Measurements from ENCODE around the gene ARID5B.

ARID5B gene

GRCh38 chr10:61901829-61902444, 438 bp downstream of the ARID5B start:
- H3K4me1 ChIP-seq (ENCODE audit: insufficient read depth, low read length) = peaks cover 26% of the 10 kb centered on the region
- H3K27ac ChIP-seq (ENCODE audit: low read depth, low read length) = peak overlapping the region; percentile 97
- no peaks in the 10 kb centered on the region for H3K27me3 ChIP-seq (ENCODE audit: control insufficient read depth in 1 of 2, insufficient read depth in 2 of 2, low read length in 2 of 2)
- H3K9me3 ChIP-seq (ENCODE audit: low read length) = no peaks in the 10 kb centered on the region
- H3K36me3 ChIP-seq (ENCODE audit: insufficient read depth, low read length) = no peaks in the 10 kb centered on the region
- H3K9ac ChIP-seq (ENCODE audit: low read length) = peak overlapping the region; percentile 79
- H3K4me3 ChIP-seq (ENCODE audit: low read depth in 1 of 2, low read length in 2 of 2) = peak overlapping the region; percentile 72 to 96

- Histone ChIP-seq H3K27me3 (ENCODE audit: control insufficient read depth in 1 of 2, insufficient read depth in 2 of 2, low read length in 2 of 2) (no peaks in the 10 kb centered on the region), H3K36me3 (ENCODE audit: insufficient read depth, low read length) (no peaks in the 10 kb centered on the region), H3K4me1 (ENCODE audit: insufficient read depth, low read length) (peaks cover 25% of the 10 kb centered on the region), H3K4me3 (ENCODE audit: low read depth in 1 of 2, low read length in 2 of 2) (peak overlapping the region; percentile 72 to 96), H3K9me3 (ENCODE audit: low read length) (no peaks in the 10 kb centered on the region), H3K9ac (ENCODE audit: low read length) (peak overlapping the region; percentile 79), H3K27ac (ENCODE audit: low read depth, low read length) (peak overlapping the region; percentile 97)
Observed at GRCh38 chr10:61902445-61903220, 1.1 kb downstream of the ARID5B start.

GRCh38 chr10:61903221-61903927, 1.9 kb downstream of the ARID5B start:
- no peaks in the 10 kb centered on the region for H3K27me3 ChIP-seq (ENCODE audit: control insufficient read depth in 1 of 2, insufficient read depth in 2 of 2, low read length in 2 of 2)
- H3K27ac ChIP-seq (ENCODE audit: low read depth, low read length) = peak overlapping the region; percentile 97
- H3K9ac ChIP-seq (ENCODE audit: low read length) = peak overlapping the region; percentile 97
- H3K4me1 ChIP-seq (ENCODE audit: insufficient read depth, low read length) = peaks cover 18% of the 10 kb centered on the region
- H3K4me3 ChIP-seq (ENCODE audit: low read depth in 1 of 2, low read length in 2 of 2) = peak overlapping the region; percentile 72 to 96
- H3K36me3 ChIP-seq (ENCODE audit: insufficient read depth, low read length) = no peaks in the 10 kb centered on the region
- no peaks in the 10 kb centered on the region for H3K9me3 ChIP-seq (ENCODE audit: low read length)

- Histone ChIP-seq H3K9me3 (ENCODE audit: low read length) (no peaks in the 10 kb centered on the region), H3K4me1 (ENCODE audit: insufficient read depth, low read length) (peaks cover 12% of the 10 kb centered on the region), H3K4me3 (ENCODE audit: low read depth in 1 of 2, low read length in 2 of 2) (peak overlapping the region; percentile 8 to 96), H3K36me3 (ENCODE audit: insufficient read depth, low read length) (no peaks in the 10 kb centered on the region), H3K27ac (ENCODE audit: low read depth, low read length) (peak overlapping the region; percentile 97), H3K27me3 (ENCODE audit: control insufficient read depth in 1 of 2, insufficient read depth in 2 of 2, low read length in 2 of 2) (no peaks in the 10 kb centered on the region), H3K9ac (ENCODE audit: low read length) (peak overlapping the region; percentile 97)
Observed at GRCh38 chr10:61903928-61904344, 2.4 kb downstream of the ARID5B start.

GRCh38 chr10:61904733-61905725, 3.5 kb downstream of the ARID5B start:
- H3K9me3 ChIP-seq (ENCODE audit: low read length) = no peaks in the 10 kb centered on the region
- H3K27me3 ChIP-seq (ENCODE audit: control insufficient read depth in 1 of 2, insufficient read depth in 2 of 2, low read length in 2 of 2) = no peaks in the 10 kb centered on the region
- no peak overlapping the region for H3K9ac ChIP-seq (ENCODE audit: low read length)
- peaks cover 6% of the 10 kb centered on the region for H3K4me1 ChIP-seq (ENCODE audit: insufficient read depth, low read length)
- H3K4me3 ChIP-seq (ENCODE audit: low read depth in 1 of 2, low read length in 2 of 2) = peak overlapping the region; percentile 8 to 96
- H3K36me3 ChIP-seq (ENCODE audit: insufficient read depth, low read length) = no peaks in the 10 kb centered on the region
- H3K27ac ChIP-seq (ENCODE audit: low read depth, low read length) = peak overlapping the region; percentile 97

GRCh38 chr10:61905837-61906561, 4.5 kb downstream of the ARID5B start:
- H3K4me1 ChIP-seq (ENCODE audit: insufficient read depth, low read length) = peaks cover 10% of the 10 kb centered on the region
- no peaks in the 10 kb centered on the region for H3K9me3 ChIP-seq (ENCODE audit: low read length)
- H3K4me3 ChIP-seq (ENCODE audit: low read depth in 1 of 2, low read length in 2 of 2) = no peak overlapping the region
- no peaks in the 10 kb centered on the region for H3K36me3 ChIP-seq (ENCODE audit: insufficient read depth, low read length)
- H3K27me3 ChIP-seq (ENCODE audit: control insufficient read depth in 1 of 2, insufficient read depth in 2 of 2, low read length in 2 of 2) = no peaks in the 10 kb centered on the region
- H3K9ac ChIP-seq (ENCODE audit: low read length) = no peak overlapping the region
- H3K27ac ChIP-seq (ENCODE audit: low read depth, low read length) = peak overlapping the region; percentile 7

GRCh38 chr10:61906562-61906901, 5.0 kb downstream of the ARID5B start:
- peaks cover 11% of the 10 kb centered on the region for H3K4me1 ChIP-seq (ENCODE audit: insufficient read depth, low read length)
- no peak overlapping the region for H3K9ac ChIP-seq (ENCODE audit: low read length)
- no peaks in the 10 kb centered on the region for H3K9me3 ChIP-seq (ENCODE audit: low read length)
- no peak overlapping the region for H3K4me3 ChIP-seq (ENCODE audit: low read depth in 1 of 2, low read length in 2 of 2)
- no peaks in the 10 kb centered on the region for H3K27me3 ChIP-seq (ENCODE audit: control insufficient read depth in 1 of 2, insufficient read depth in 2 of 2, low read length in 2 of 2)
- peak overlapping the region; percentile 7 for H3K27ac ChIP-seq (ENCODE audit: low read depth, low read length)
- H3K36me3 ChIP-seq (ENCODE audit: insufficient read depth, low read length) = no peaks in the 10 kb centered on the region

- no peaks in the 10 kb centered on the region for H3K36me3 ChIP-seq (ENCODE audit: insufficient read depth, low read length)
- peaks cover 11% of the 10 kb centered on the region for H3K4me1 ChIP-seq (ENCODE audit: insufficient read depth, low read length)
- H3K27ac ChIP-seq (ENCODE audit: low read depth, low read length) = no peak overlapping the region
Observed at GRCh38 chr10:61907011-61907410, 5.5 kb downstream of the ARID5B start.

GRCh38 chr10:61907587-61907986, 6.1 kb downstream of the ARID5B start:
- Histone ChIP-seq H3K4me3 (ENCODE audit: low read depth in 1 of 2, low read length in 2 of 2) (no peak overlapping the region), H3K27me3 (ENCODE audit: control insufficient read depth in 1 of 2, insufficient read depth in 2 of 2, low read length in 2 of 2) (no peaks in the 10 kb centered on the region), H3K9ac (ENCODE audit: low read length) (no peak overlapping the region), H3K9me3 (ENCODE audit: low read length) (no peaks in the 10 kb centered on the region), H3K4me1 (ENCODE audit: insufficient read depth, low read length) (peaks cover 11% of the 10 kb centered on the region), H3K27ac (ENCODE audit: low read depth, low read length) (no peak overlapping the region), H3K36me3 (ENCODE audit: insufficient read depth, low read length) (no peaks in the 10 kb centered on the region)

More at GRCh38 chr10:61907011-61907410, 5.5 kb downstream of the ARID5B start:
- Histone ChIP-seq H3K4me3 (ENCODE audit: low read depth in 1 of 2, low read length in 2 of 2) (no peak overlapping the region), H3K27me3 (ENCODE audit: control insufficient read depth in 1 of 2, insufficient read depth in 2 of 2, low read length in 2 of 2) (no peaks in the 10 kb centered on the region), H3K9ac (ENCODE audit: low read length) (no peak overlapping the region), H3K9me3 (ENCODE audit: low read length) (no peaks in the 10 kb centered on the region)

GRCh38 chr10:61910226-61910805, 8.8 kb downstream of the ARID5B start:
- Histone ChIP-seq H3K9me3 (ENCODE audit: low read length) (no peaks in the 10 kb centered on the region), H3K4me3 (ENCODE audit: low read depth in 1 of 2, low read length in 2 of 2) (no peak overlapping the region), H3K4me1 (ENCODE audit: insufficient read depth, low read length) (peaks cover 4% of the 10 kb centered on the region), H3K27ac (ENCODE audit: low read depth, low read length) (no peak overlapping the region), H3K9ac (ENCODE audit: low read length) (no peak overlapping the region), H3K36me3 (ENCODE audit: insufficient read depth, low read length) (no peaks in the 10 kb centered on the region), H3K27me3 (ENCODE audit: control insufficient read depth in 1 of 2, insufficient read depth in 2 of 2, low read length in 2 of 2) (no peaks in the 10 kb centered on the region)
